Measurements from ENCODE around the gene PANK3. TPM values are rescaled to one million over a fixed set of nuclear protein-coding genes. Genes with fewer than 3 reads are reported as not detected.

Gene PANK3
- total RNA-seq, 3 donors from 2014 or later (not counting 1 experiment from before 2014, with no cell fraction given), result 39.7 to 50.0 (median 46.9) TPM

DNA sequence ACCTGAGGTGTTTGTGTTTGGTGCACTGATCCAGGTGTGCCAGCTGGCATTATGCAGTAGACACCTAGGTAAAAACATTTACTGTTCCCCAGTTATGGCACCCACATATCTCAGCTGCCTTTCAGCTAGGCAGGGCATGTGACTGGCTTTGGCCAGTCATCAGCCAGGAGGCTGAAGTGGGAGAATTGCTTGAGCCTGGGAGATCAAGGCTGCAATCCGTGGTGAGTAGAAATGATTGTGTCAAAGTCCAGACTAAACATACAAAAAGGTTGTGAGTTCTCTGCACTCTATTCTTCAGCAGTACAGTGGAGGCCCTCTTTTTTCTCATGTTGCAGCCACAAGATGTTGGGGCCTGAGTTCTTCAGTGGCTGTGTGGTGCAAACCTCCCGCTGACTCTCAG, 53.3 kb downstream of the PANK3 start:
- Mint-ChIP-seq H3K4me1 (peaks cover 7 to 8% of the 10 kb centered on the region in 2 donors), H3K9me3 (no peaks in the 10 kb centered on the region), H3K36me3 (no peaks in the 10 kb centered on the region), H3K4me3 (no peak overlapping the region), H3K27me3 (ENCODE audit: low read depth in 2 of 2) (peaks cover 18 to 26% of the 10 kb centered on the region in 2 donors), H3K27ac (no peak overlapping the region)
- Histone ChIP-seq H3K27ac (ENCODE audit: low read length) (no peak overlapping the region), H3K4me3 (ENCODE audit: low read length) (no peak overlapping the region), H3K36me3 (ENCODE audit: control insufficient read depth, insufficient read depth, low read length) (no peaks in the 10 kb centered on the region), H3K4me1 (ENCODE audit: control insufficient read depth, insufficient read depth, low read length) (peaks cover 9% of the 10 kb centered on the region), H3K9me3 (ENCODE audit: control insufficient read depth, insufficient read depth, low read length) (no peaks in the 10 kb centered on the region), H3K27me3 (ENCODE audit: control insufficient read depth, insufficient read depth, low read length) (peaks cover 21% of the 10 kb centered on the region)
- TF ChIP-seq, protein P1, sequence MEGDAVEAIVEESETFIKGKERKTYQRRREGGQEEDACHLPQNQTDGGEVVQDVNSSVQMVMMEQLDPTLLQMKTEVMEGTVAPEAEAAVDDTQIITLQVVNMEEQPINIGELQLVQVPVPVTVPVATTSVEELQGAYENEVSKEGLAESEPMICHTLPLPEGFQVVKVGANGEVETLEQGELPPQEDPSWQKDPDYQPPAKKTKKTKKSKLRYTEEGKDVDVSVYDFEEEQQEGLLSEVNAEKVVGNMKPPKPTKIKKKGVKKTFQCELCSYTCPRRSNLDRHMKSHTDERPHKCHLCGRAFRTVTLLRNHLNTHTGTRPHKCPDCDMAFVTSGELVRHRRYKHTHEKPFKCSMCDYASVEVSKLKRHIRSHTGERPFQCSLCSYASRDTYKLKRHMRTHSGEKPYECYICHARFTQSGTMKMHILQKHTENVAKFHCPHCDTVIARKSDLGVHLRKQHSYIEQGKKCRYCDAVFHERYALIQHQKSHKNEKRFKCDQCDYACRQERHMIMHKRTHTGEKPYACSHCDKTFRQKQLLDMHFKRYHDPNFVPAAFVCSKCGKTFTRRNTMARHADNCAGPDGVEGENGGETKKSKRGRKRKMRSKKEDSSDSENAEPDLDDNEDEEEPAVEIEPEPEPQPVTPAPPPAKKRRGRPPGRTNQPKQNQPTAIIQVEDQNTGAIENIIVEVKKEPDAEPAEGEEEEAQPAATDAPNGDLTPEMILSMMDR (IDR thresholded peaks at IDR 0.05), result no peak
- intact Hi-C loops (cut with micrococcal nuclease), result no loop called here
- WGBS (ENCODE audit: insufficient coverage), result 75% methylated on average over 1 of the region's 2 CpGs
- no peak for DNase-seq
- no peak for ATAC-seq

- Mint-ChIP-seq H3K9me3 (peaks cover 0 to 4% of the 10 kb centered on the region in 2 donors), H3K27ac (no peak overlapping the region), H3K4me1 (peaks cover 0 to 14% of the 10 kb centered on the region in 2 donors), H3K36me3 (peaks cover 66% of the 10 kb centered on the region), H3K4me3 (no peak overlapping the region), H3K27me3 (ENCODE audit: low read depth in 2 of 2) (no peaks in the 10 kb centered on the region)
- Histone ChIP-seq H3K4me1 (ENCODE audit: control insufficient read depth, insufficient read depth, low read length) (no peaks in the 10 kb centered on the region), H3K4me3 (ENCODE audit: low read length) (no peak overlapping the region), H3K9me3 (ENCODE audit: control insufficient read depth, insufficient read depth, low read length) (peaks cover 3% of the 10 kb centered on the region), H3K27me3 (ENCODE audit: control insufficient read depth, insufficient read depth, low read length) (no peaks in the 10 kb centered on the region), H3K27ac (ENCODE audit: low read length) (no peak overlapping the region), H3K36me3 (ENCODE audit: control insufficient read depth, insufficient read depth, low read length) (peaks cover 81% of the 10 kb centered on the region)
- no CpG with 5 or more reads among the region's 2 CpGs for WGBS (ENCODE audit: insufficient coverage)
- DNase-seq, result no peak
- no peak for ATAC-seq
- intact Hi-C loops (cut with micrococcal nuclease), result no loop called here
- TF ChIP-seq, protein P1 (IDR thresholded peaks at IDR 0.05), result no peak
Measured at GRCh38 chr5:168513861-168514428, 65.2 kb downstream of the PANK3 start.

- Mint-ChIP-seq H3K4me1 (no peaks in the 10 kb centered on the region), H3K27me3 (ENCODE audit: low read depth in 2 of 2) (no peaks in the 10 kb centered on the region), H3K36me3 (peaks cover 15% of the 10 kb centered on the region), H3K9me3 (no peaks in the 10 kb centered on the region), H3K27ac (no peak overlapping the region), H3K4me3 (no peak overlapping the region)
- no peaks in the 10 kb centered on the region for H3K4me1 ChIP-seq (ENCODE audit: control insufficient read depth, insufficient read depth, low read length)
- TF ChIP-seq, protein P1 (IDR thresholded peaks at IDR 0.05), result no peak
- no peaks in the 10 kb centered on the region for H3K9me3 ChIP-seq (ENCODE audit: control insufficient read depth, insufficient read depth, low read length)
- WGBS (ENCODE audit: insufficient coverage), result 100% methylated on average over 4 of the region's 7 CpGs
- H3K4me3 ChIP-seq (ENCODE audit: low read length), result no peak overlapping the region
- intact Hi-C loops (cut with micrococcal nuclease), result no loop called here
- H3K27me3 ChIP-seq (ENCODE audit: control insufficient read depth, insufficient read depth, low read length), result no peaks in the 10 kb centered on the region
- ATAC-seq (no peak), DNase-seq (no peak)
- H3K27ac ChIP-seq (ENCODE audit: low read length), result no peak overlapping the region
- peaks cover 75% of the 10 kb centered on the region for H3K36me3 ChIP-seq (ENCODE audit: control insufficient read depth, insufficient read depth, low read length)
Measured at GRCh38 chr5:168502563-168503237, 76.5 kb downstream of the PANK3 start.

Other genes with a start within 250 kb of the PANK3 start
- gene RARS1, start 92.9 kb downstream of the PANK3 start, total RNA-seq, result 10 to 100 TPM; 51.0 to 53.2 (median 52.5) TPM
- not detected for gene FBLL1, start 50.1 kb downstream of the PANK3 start, total RNA-seq

All from natural killer cell (primary cell).